Measurements from ENCODE around the gene S100B.
A peak's percentile ranks its signal among the peaks of the same experiment; 100 is the strongest.
"Not testable (repeated sequence)": the region's sequence is repeated elsewhere in the genome, so short reads cannot be mapped to it uniquely, and the experiment has no call there.

Gene S100B

GRCh38 chr21:46604975-46605766, at the start of gene S100B:
Gene S100B, minus strand, starts transcription at chr21:46605082. Its CDS starts 2,667 bp downstream, at chr21:46602415.
- peak in 54 of 58 donors; percentile 33 to 96 (median 83) for DNase-seq

- no peak for DNase-seq
These were observed 46.2 kb upstream of the S100B start for GRCh38 chr21:46651121-46651520.

GRCh38 chr21:46650476-46651098, 45.7 kb upstream of the S100B start:
- DNase-seq: no peak

GRCh38 chr21:46649356-46649755, 44.5 kb upstream of the S100B start:
- no peak for DNase-seq

- DNase-seq: no peak
These were observed 43.7 kb upstream of the S100B start for GRCh38 chr21:46648539-46648938.

- DNase-seq: no peak
These were observed 41.8 kb upstream of the S100B start for GRCh38 chr21:46646541-46647154.

GRCh38 chr21:46645840-46646239, 41.0 kb upstream of the S100B start:
- DNase-seq: no peak

- DNase-seq: no peak
These were observed 38.7 kb upstream of the S100B start for GRCh38 chr21:46643379-46644177.

- DNase-seq: no peak
These were observed 36.8 kb upstream of the S100B start for GRCh38 chr21:46641656-46642055.

- DNase-seq: no peak
These were observed 34.9 kb upstream of the S100B start for GRCh38 chr21:46639489-46640386.

GRCh38 chr21:46637952-46638746, 33.3 kb upstream of the S100B start:
- DNase-seq: no peak

- DNase-seq: no peak
These were observed 31.8 kb upstream of the S100B start for GRCh38 chr21:46636550-46637285.

- no peak for DNase-seq
These were observed 31.3 kb upstream of the S100B start for GRCh38 chr21:46636181-46636512.

GRCh38 chr21:46635324-46636180, 30.7 kb upstream of the S100B start, which contains the start of gene PRMT2:
Gene PRMT2, plus strand, starts transcription at chr21:46635674. Its CDS starts 1,278 bp downstream, at chr21:46636952.
- peak; percentile 80 to 99 (median 95) for DNase-seq

- DNase-seq: peak in 36 of 58 donors; percentile 63 to 93 (median 84)
These were observed 30.1 kb upstream of the S100B start for GRCh38 chr21:46634966-46635323.

GRCh38 chr21:46634427-46634826, 29.5 kb upstream of the S100B start:
- no peak for DNase-seq

- no peak for DNase-seq
These were observed 28.7 kb upstream of the S100B start for GRCh38 chr21:46633566-46633965.

- DNase-seq: not testable (repeated sequence)
These were observed 26.0 kb upstream of the S100B start for GRCh38 chr21:46630915-46631314.

Measured in anterior cingulate cortex (tissue), 58 donors.